ENCODE measurements around the gene ING4. TPM values are rescaled to one million over a fixed set of nuclear protein-coding genes. Genes with fewer than 3 reads are reported as not detected.

ING4 gene
- total RNA-seq, 4 donors from 2014 or later: 8.3 to 37.0 (median 26.9) TPM

GRCh38 chr12:6630736-6631135, 32.2 kb downstream of the ING4 start:
- H3K36me3 ChIP-seq: peaks cover 0 to 10% (median 0%) of the 10 kb centered on the region in 3 donors
- no peak for DNase-seq
- 20 to 38% methylated on average over 1 to 5 of the region's 5 CpGs for WGBS, 2 donors
- H3K27me3 ChIP-seq: no peaks in the 10 kb centered on the region
- H3K4me3 ChIP-seq: no peak overlapping the region
- H3K4me1 ChIP-seq: peaks cover 15 to 67% (median 16%) of the 10 kb centered on the region in 3 donors
- H3K27ac ChIP-seq: peak overlapping the region in 1 of 4 donors; percentile 60
- intact Hi-C loops (cut with DNase I): no loop called here
- no peaks in the 10 kb centered on the region for H3K9me3 ChIP-seq
- TF ChIP-seq, protein P1, sequence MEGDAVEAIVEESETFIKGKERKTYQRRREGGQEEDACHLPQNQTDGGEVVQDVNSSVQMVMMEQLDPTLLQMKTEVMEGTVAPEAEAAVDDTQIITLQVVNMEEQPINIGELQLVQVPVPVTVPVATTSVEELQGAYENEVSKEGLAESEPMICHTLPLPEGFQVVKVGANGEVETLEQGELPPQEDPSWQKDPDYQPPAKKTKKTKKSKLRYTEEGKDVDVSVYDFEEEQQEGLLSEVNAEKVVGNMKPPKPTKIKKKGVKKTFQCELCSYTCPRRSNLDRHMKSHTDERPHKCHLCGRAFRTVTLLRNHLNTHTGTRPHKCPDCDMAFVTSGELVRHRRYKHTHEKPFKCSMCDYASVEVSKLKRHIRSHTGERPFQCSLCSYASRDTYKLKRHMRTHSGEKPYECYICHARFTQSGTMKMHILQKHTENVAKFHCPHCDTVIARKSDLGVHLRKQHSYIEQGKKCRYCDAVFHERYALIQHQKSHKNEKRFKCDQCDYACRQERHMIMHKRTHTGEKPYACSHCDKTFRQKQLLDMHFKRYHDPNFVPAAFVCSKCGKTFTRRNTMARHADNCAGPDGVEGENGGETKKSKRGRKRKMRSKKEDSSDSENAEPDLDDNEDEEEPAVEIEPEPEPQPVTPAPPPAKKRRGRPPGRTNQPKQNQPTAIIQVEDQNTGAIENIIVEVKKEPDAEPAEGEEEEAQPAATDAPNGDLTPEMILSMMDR (IDR thresholded peaks at IDR 0.05): no peak
- TF ChIP-seq POLR2A (IDR thresholded peaks at IDR 0.05): no peak

- no peaks in the 10 kb centered on the region for H3K9me3 ChIP-seq
Observed at GRCh38 chr12:6627616-6628015, 35.3 kb downstream of the ING4 start.

DNA sequence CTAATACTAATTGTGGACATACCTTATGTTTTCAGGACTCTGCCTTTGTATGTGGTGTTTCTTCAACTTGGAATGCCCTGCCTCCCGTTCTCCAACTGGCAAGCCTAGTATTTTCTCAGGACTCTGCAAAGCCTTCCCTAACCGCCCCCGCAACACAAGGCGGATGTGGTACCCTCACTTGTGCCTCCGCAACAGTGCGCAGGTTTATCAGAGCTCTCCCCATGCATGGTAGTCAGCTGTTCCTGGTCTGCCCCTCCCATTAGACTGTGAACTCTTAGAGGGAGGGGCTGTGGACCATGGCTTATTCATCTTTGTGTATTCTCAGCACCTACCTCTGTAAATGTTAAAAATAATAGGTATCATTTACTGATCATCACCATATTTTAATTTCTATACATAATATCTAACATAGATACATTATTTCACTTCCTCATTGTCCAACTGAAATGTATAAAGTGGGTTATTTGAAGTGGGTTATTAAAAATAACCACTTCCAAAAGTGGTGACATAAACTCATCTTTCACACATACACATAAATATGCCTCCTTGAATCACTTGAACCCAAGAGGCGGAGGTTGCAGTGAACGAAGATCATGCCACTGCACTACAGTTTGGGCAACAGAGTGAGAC, 36.1 kb downstream of the ING4 start:
- no peaks in the 10 kb centered on the region for H3K27me3 ChIP-seq
- no peak for DNase-seq
- TF ChIP-seq, protein P1 (IDR thresholded peaks at IDR 0.05): no peak
- TF ChIP-seq POLR2A (IDR thresholded peaks at IDR 0.05): no peak
- 82 to 90% methylated on average over 8 of the region's 8 CpGs for WGBS, 2 donors
- H3K36me3 ChIP-seq: peaks cover 0 to 16% (median 0%) of the 10 kb centered on the region in 3 donors
- H3K9me3 ChIP-seq: no peaks in the 10 kb centered on the region
- intact Hi-C loops (cut with DNase I): no loop called here
- no peak overlapping the region for H3K27ac ChIP-seq
- no peak overlapping the region for H3K4me3 ChIP-seq
- peaks cover 0 to 29% (median 0%) of the 10 kb centered on the region in 3 donors for H3K4me1 ChIP-seq

More at GRCh38 chr12:6627616-6628015, 35.3 kb downstream of the ING4 start:
- peaks cover 0 to 37% (median 1%) of the 10 kb centered on the region in 3 donors for H3K4me1 ChIP-seq
- intact Hi-C loops (cut with DNase I): no loop called here
- H3K27me3 ChIP-seq: no peaks in the 10 kb centered on the region
- TF ChIP-seq, protein P1 (IDR thresholded peaks at IDR 0.05): no peak
- no peak for TF ChIP-seq POLR2A (IDR thresholded peaks at IDR 0.05)
- 49 to 57% methylated on average over 7 of the region's 7 CpGs for WGBS, 2 donors
- H3K27ac ChIP-seq: no peak overlapping the region
- peaks cover 0 to 16% (median 0%) of the 10 kb centered on the region in 3 donors for H3K36me3 ChIP-seq
- H3K4me3 ChIP-seq: peak overlapping the region in 2 of 4 donors; percentile 4 to 10
- no peak for DNase-seq

GRCh38 chr12:6620885-6621274, 42.0 kb downstream of the ING4 start:
- H3K27me3 ChIP-seq: peaks cover 0 to 11% (median 0%) of the 10 kb centered on the region in 4 donors
- H3K9me3 ChIP-seq: no peaks in the 10 kb centered on the region
- H3K27ac ChIP-seq: no peak overlapping the region
- TF ChIP-seq POLR2A (IDR thresholded peaks at IDR 0.05): no peak
- TF ChIP-seq, protein P1 (IDR thresholded peaks at IDR 0.05): no peak
- H3K4me3 ChIP-seq: peak overlapping the region in 2 of 4 donors; percentile 14 to 49
- 87 to 91% methylated on average over 22 to 29 of the region's 29 CpGs for WGBS, 2 donors
- no peak for DNase-seq
- H3K36me3 ChIP-seq: peaks cover 0 to 32% (median 10%) of the 10 kb centered on the region in 3 donors
- intact Hi-C loops (cut with DNase I): no loop called here
- peaks cover 0 to 12% (median 0%) of the 10 kb centered on the region in 3 donors for H3K4me1 ChIP-seq

DNA sequence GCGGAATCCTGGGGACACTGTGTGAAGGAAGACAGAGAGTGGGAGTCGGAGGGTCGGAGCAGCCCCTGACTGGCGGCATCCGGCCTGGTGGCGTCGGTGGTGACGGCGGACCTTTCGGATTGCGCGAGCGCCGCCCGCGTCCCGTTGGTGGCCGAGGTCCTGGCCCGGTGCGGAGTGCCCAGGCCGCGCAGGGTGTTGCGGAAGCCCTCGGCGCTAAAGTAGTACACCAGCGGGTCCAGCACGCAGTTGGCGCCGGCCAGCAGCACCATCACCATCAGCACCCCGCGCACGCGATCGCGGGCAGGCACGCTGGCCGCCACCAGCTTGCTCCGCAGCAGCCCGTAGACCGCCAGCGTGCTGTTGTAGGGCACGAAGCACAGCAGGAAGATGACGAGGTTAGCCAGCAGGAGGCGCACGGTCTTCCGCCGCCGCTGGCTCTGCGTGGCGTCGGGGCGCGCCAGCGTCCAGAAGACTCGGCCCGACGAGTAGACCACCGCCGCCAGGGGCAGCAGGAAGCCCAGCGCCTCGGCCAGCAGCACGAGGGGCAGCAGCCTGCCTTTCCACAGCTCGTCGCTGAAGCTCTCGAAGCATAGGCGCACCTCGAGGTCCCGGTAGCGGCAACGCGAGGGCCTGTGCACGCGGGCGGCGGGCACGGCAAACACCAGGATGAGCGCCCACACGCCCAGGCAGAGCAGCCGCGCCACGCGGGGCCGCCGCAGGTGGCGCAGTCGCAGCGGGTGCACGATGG, 42.6 kb downstream of the ING4 start:
- peak overlapping the region in 2 of 4 donors; percentile 14 to 49 for H3K4me3 ChIP-seq
- intact Hi-C loops (cut with DNase I): no loop called here
- no peak overlapping the region for H3K27ac ChIP-seq
- DNase-seq: no peak
- peaks cover 0 to 32% (median 10%) of the 10 kb centered on the region in 3 donors for H3K36me3 ChIP-seq
- peaks cover 0 to 11% (median 0%) of the 10 kb centered on the region in 4 donors for H3K27me3 ChIP-seq
- no peak for TF ChIP-seq POLR2A (IDR thresholded peaks at IDR 0.05)
- TF ChIP-seq, protein P1 (IDR thresholded peaks at IDR 0.05): peak in 4 of 6 experiments; percentile 12 to 45 (median 30)
- H3K4me1 ChIP-seq: peaks cover 0 to 9% (median 0%) of the 10 kb centered on the region in 3 donors
- WGBS, 2 donors: 33 to 75% methylated on average over 10 to 43 of the region's 88 CpGs
- no peaks in the 10 kb centered on the region for H3K9me3 ChIP-seq

Data from esophagus squamous epithelium (tissue), 5 donors.